Central memory CD8-positive, alpha-beta T cell (primary cell): ENCODE data around the gene TMTC2.

ENCODE experiments used
- ATAC-seq: fragments of 150-1000 bp; cut with Tn5 transposase; replicated peaks from 2 replicates; pipeline ENCODE4 v1.10.0; 2022; ENCODE audit warnings: mild to moderate bottlenecking, moderate FRiP score, moderate number of reproducible peaks; ENCODE audit not compliant: poor library complexity, severe bottlenecking; ENCODE audit errors: extremely low read depth
- DNase-seq, 2 donors: peaks; one replicate each; pipeline ENCODE4 v3.0.0; 2021; ENCODE audit warnings: low spot score in 2 of 2
- H3K27ac Mint-ChIP-seq: one replicate; pipeline ENCODE4 v1.8.0; 2022; ENCODE audit warnings: low read depth, mild to moderate bottlenecking, moderate library complexity, mixed read lengths
- H3K27me3 Mint-ChIP-seq: one replicate; pipeline ENCODE4 v1.8.0; 2022; ENCODE audit warnings: mixed read lengths
- H3K36me3 Mint-ChIP-seq: one replicate; pipeline ENCODE4 v1.8.0; 2022; ENCODE audit warnings: mild to moderate bottlenecking, moderate library complexity, mixed read lengths; ENCODE audit not compliant: insufficient read depth
- H3K4me1 Mint-ChIP-seq: one replicate; pipeline ENCODE4 v1.8.0; 2022; ENCODE audit warnings: mixed read lengths
- H3K4me3 Mint-ChIP-seq: one replicate; pipeline ENCODE4 v1.8.0; 2022; ENCODE audit warnings: mild to moderate bottlenecking, moderate library complexity, mixed read lengths
- H3K9me3 Mint-ChIP-seq: one replicate; pipeline ENCODE4 v1.8.0; 2022; ENCODE audit warnings: mixed read lengths

Gene TMTC2

GRCh38 chr12:82950356-82950755, 263.6 kb downstream of the TMTC2 start:
- H3K36me3 Mint-ChIP-seq: peaks cover 1% of the 10 kb centered on the region
- H3K9me3 Mint-ChIP-seq: no peaks in the 10 kb centered on the region
- H3K27me3 Mint-ChIP-seq: no peaks in the 10 kb centered on the region
- H3K27ac Mint-ChIP-seq: no peak overlapping the region
- no peak overlapping the region for H3K4me3 Mint-ChIP-seq
- DNase-seq (no peak), ATAC-seq (no peak)
- H3K4me1 Mint-ChIP-seq: no peaks in the 10 kb centered on the region

- Mint-ChIP-seq H3K27me3 (no peaks in the 10 kb centered on the region), H3K4me3 (no peak overlapping the region), H3K4me1 (no peaks in the 10 kb centered on the region), H3K9me3 (no peaks in the 10 kb centered on the region), H3K27ac (no peak overlapping the region), H3K36me3 (no peaks in the 10 kb centered on the region)
- DNase-seq: no peak
- ATAC-seq: no peak
These were observed 266.2 kb downstream of the TMTC2 start for GRCh38 chr12:82952946-82953345.

- Mint-ChIP-seq H3K4me3 (no peak overlapping the region), H3K9me3 (no peaks in the 10 kb centered on the region), H3K27me3 (no peaks in the 10 kb centered on the region), H3K4me1 (no peaks in the 10 kb centered on the region), H3K36me3 (no peaks in the 10 kb centered on the region), H3K27ac (no peak overlapping the region)
- DNase-seq (no peak), ATAC-seq (no peak)
These were observed 266.7 kb downstream of the TMTC2 start for GRCh38 chr12:82953397-82953796.

- no peaks in the 10 kb centered on the region for H3K9me3 Mint-ChIP-seq
- H3K27ac Mint-ChIP-seq: no peak overlapping the region
- DNase-seq (no peak), ATAC-seq (no peak)
- no peak overlapping the region for H3K4me3 Mint-ChIP-seq
- H3K27me3 Mint-ChIP-seq: no peaks in the 10 kb centered on the region
- H3K4me1 Mint-ChIP-seq: no peaks in the 10 kb centered on the region
- H3K36me3 Mint-ChIP-seq: no peaks in the 10 kb centered on the region
These were observed 267.4 kb downstream of the TMTC2 start for GRCh38 chr12:82954064-82954463.

- H3K36me3 Mint-ChIP-seq: no peaks in the 10 kb centered on the region
- no peak overlapping the region for H3K27ac Mint-ChIP-seq
- no peaks in the 10 kb centered on the region for H3K4me1 Mint-ChIP-seq
- ATAC-seq: no peak
- no peak for DNase-seq
- no peaks in the 10 kb centered on the region for H3K27me3 Mint-ChIP-seq
- no peak overlapping the region for H3K4me3 Mint-ChIP-seq
- no peaks in the 10 kb centered on the region for H3K9me3 Mint-ChIP-seq
These were observed 267.9 kb downstream of the TMTC2 start for GRCh38 chr12:82954572-82954971.

GRCh38 chr12:82955043-82955442, 268.3 kb downstream of the TMTC2 start:
- H3K4me1 Mint-ChIP-seq: no peaks in the 10 kb centered on the region
- no peaks in the 10 kb centered on the region for H3K27me3 Mint-ChIP-seq
- no peak overlapping the region for H3K27ac Mint-ChIP-seq
- DNase-seq: no peak
- no peak for ATAC-seq
- H3K36me3 Mint-ChIP-seq: no peaks in the 10 kb centered on the region
- no peak overlapping the region for H3K4me3 Mint-ChIP-seq
- no peaks in the 10 kb centered on the region for H3K9me3 Mint-ChIP-seq

- Mint-ChIP-seq H3K27me3 (no peaks in the 10 kb centered on the region), H3K36me3 (no peaks in the 10 kb centered on the region)
- no peak for ATAC-seq
These were observed 272.3 kb downstream of the TMTC2 start for GRCh38 chr12:82958966-82959365.

GRCh38 chr12:82959821-82960220, 273.1 kb downstream of the TMTC2 start:
- Mint-ChIP-seq H3K27me3 (no peaks in the 10 kb centered on the region), H3K27ac (no peak overlapping the region), H3K4me3 (no peak overlapping the region), H3K4me1 (no peaks in the 10 kb centered on the region), H3K9me3 (no peaks in the 10 kb centered on the region), H3K36me3 (no peaks in the 10 kb centered on the region)
- no peak for ATAC-seq
- DNase-seq: no peak

More at GRCh38 chr12:82958966-82959365, 272.3 kb downstream of the TMTC2 start:
- Mint-ChIP-seq H3K9me3 (no peaks in the 10 kb centered on the region), H3K4me3 (no peak overlapping the region), H3K27ac (no peak overlapping the region), H3K4me1 (no peaks in the 10 kb centered on the region)
- no peak for DNase-seq

GRCh38 chr12:82961835-82962234, 275.1 kb downstream of the TMTC2 start:
- Mint-ChIP-seq H3K4me1 (no peaks in the 10 kb centered on the region), H3K4me3 (no peak overlapping the region), H3K27me3 (no peaks in the 10 kb centered on the region), H3K36me3 (no peaks in the 10 kb centered on the region), H3K9me3 (no peaks in the 10 kb centered on the region), H3K27ac (no peak overlapping the region)
- ATAC-seq (no peak), DNase-seq (no peak)

GRCh38 chr12:82963956-82964355, 277.2 kb downstream of the TMTC2 start:
- Mint-ChIP-seq H3K9me3 (no peaks in the 10 kb centered on the region), H3K27me3 (no peaks in the 10 kb centered on the region), H3K27ac (no peak overlapping the region), H3K4me1 (no peaks in the 10 kb centered on the region), H3K4me3 (no peak overlapping the region), H3K36me3 (no peaks in the 10 kb centered on the region)
- ATAC-seq (no peak), DNase-seq (no peak)

- Mint-ChIP-seq H3K4me1 (no peaks in the 10 kb centered on the region), H3K4me3 (no peak overlapping the region), H3K36me3 (no peaks in the 10 kb centered on the region), H3K27me3 (no peaks in the 10 kb centered on the region), H3K27ac (no peak overlapping the region), H3K9me3 (no peaks in the 10 kb centered on the region)
- no peak for DNase-seq
- no peak for ATAC-seq
These were observed 277.7 kb downstream of the TMTC2 start for GRCh38 chr12:82964446-82964845.

GRCh38 chr12:82966001-82966559, 279.4 kb downstream of the TMTC2 start:
- H3K36me3 Mint-ChIP-seq: no peaks in the 10 kb centered on the region
- H3K4me1 Mint-ChIP-seq: no peaks in the 10 kb centered on the region

GRCh38 chr12:82968631-82969367, 282.1 kb downstream of the TMTC2 start:
- DNase-seq: no peak
- Mint-ChIP-seq H3K27me3 (no peaks in the 10 kb centered on the region), H3K27ac (no peak overlapping the region), H3K4me3 (no peak overlapping the region), H3K4me1 (no peaks in the 10 kb centered on the region), H3K36me3 (no peaks in the 10 kb centered on the region), H3K9me3 (no peaks in the 10 kb centered on the region)
- ATAC-seq: no peak

More at GRCh38 chr12:82966001-82966559, 279.4 kb downstream of the TMTC2 start:
- no peaks in the 10 kb centered on the region for H3K9me3 Mint-ChIP-seq
- no peaks in the 10 kb centered on the region for H3K27me3 Mint-ChIP-seq
- ATAC-seq: no peak
- no peak overlapping the region for H3K27ac Mint-ChIP-seq
- no peak overlapping the region for H3K4me3 Mint-ChIP-seq
- no peak for DNase-seq
